ENCODE data around the gene GNAI3. TPM values are rescaled to one million over a fixed set of nuclear protein-coding genes. Genes with fewer than 3 reads are reported as not detected.
A peak's percentile ranks its signal among the peaks of the same experiment; 100 is the strongest.

The GNAI3 gene
- total RNA-seq, 1 donor from 2014 or later, result 7.6 TPM

- Mint-ChIP-seq H3K27me3 (ENCODE audit: unreplicated experiment) (no peaks in the 10 kb centered on the region), H3K27ac (ENCODE audit: unreplicated experiment) (no peak overlapping the region), H3K36me3 (ENCODE audit: unreplicated experiment) (peaks cover 2% of the 10 kb centered on the region), H3K4me1 (ENCODE audit: unreplicated experiment) (peaks cover 12% of the 10 kb centered on the region), H3K4me3 (ENCODE audit: unreplicated experiment) (no peak overlapping the region), H3K9me3 (ENCODE audit: unreplicated experiment) (no peaks in the 10 kb centered on the region)
- no peak for DNase-seq (ENCODE audit: extremely low spot score, unreplicated experiment)
- TF ChIP-seq CTCF (IDR thresholded peaks at IDR 0.05), result no peak
These were observed 89.0 kb downstream of the GNAI3 start for GRCh38 chr1:109637446-109637845.

GRCh38 chr1:109639063-109639840, 90.8 kb downstream of the GNAI3 start:
- no peak overlapping the region for H3K4me3 Mint-ChIP-seq (ENCODE audit: unreplicated experiment)
- peak; percentile 74 for DNase-seq (ENCODE audit: extremely low spot score, unreplicated experiment)
- no peak overlapping the region for H3K27ac Mint-ChIP-seq (ENCODE audit: unreplicated experiment)
- H3K4me1 Mint-ChIP-seq (ENCODE audit: unreplicated experiment), result peaks cover 23% of the 10 kb centered on the region
- H3K36me3 Mint-ChIP-seq (ENCODE audit: unreplicated experiment), result no peaks in the 10 kb centered on the region
- no peak for TF ChIP-seq CTCF (IDR thresholded peaks at IDR 0.05)
- H3K27me3 Mint-ChIP-seq (ENCODE audit: unreplicated experiment), result no peaks in the 10 kb centered on the region
- no peaks in the 10 kb centered on the region for H3K9me3 Mint-ChIP-seq (ENCODE audit: unreplicated experiment)

- Mint-ChIP-seq H3K27ac (ENCODE audit: unreplicated experiment) (no peak overlapping the region), H3K27me3 (ENCODE audit: unreplicated experiment) (no peaks in the 10 kb centered on the region), H3K9me3 (ENCODE audit: unreplicated experiment) (no peaks in the 10 kb centered on the region), H3K4me1 (ENCODE audit: unreplicated experiment) (peaks cover 29% of the 10 kb centered on the region), H3K4me3 (ENCODE audit: unreplicated experiment) (no peak overlapping the region), H3K36me3 (ENCODE audit: unreplicated experiment) (no peaks in the 10 kb centered on the region)
- DNase-seq (ENCODE audit: extremely low spot score, unreplicated experiment), result peak; percentile 72
- TF ChIP-seq CTCF (IDR thresholded peaks at IDR 0.05), result no peak
These were observed 91.4 kb downstream of the GNAI3 start for GRCh38 chr1:109639841-109640184.

GRCh38 chr1:109640285-109640865, 92.0 kb downstream of the GNAI3 start:
- peak; percentile 93 for DNase-seq (ENCODE audit: extremely low spot score, unreplicated experiment)
- Mint-ChIP-seq H3K9me3 (ENCODE audit: unreplicated experiment) (no peaks in the 10 kb centered on the region), H3K27ac (ENCODE audit: unreplicated experiment) (no peak overlapping the region)

More at GRCh38 chr1:109640285-109640865, 92.0 kb downstream of the GNAI3 start:
- H3K4me1 Mint-ChIP-seq (ENCODE audit: unreplicated experiment), result peaks cover 35% of the 10 kb centered on the region
- H3K36me3 Mint-ChIP-seq (ENCODE audit: unreplicated experiment), result no peaks in the 10 kb centered on the region
- no peak overlapping the region for H3K4me3 Mint-ChIP-seq (ENCODE audit: unreplicated experiment)
- peak; percentile 93 for TF ChIP-seq CTCF (IDR thresholded peaks at IDR 0.05)
- no peaks in the 10 kb centered on the region for H3K27me3 Mint-ChIP-seq (ENCODE audit: unreplicated experiment)

Measured in osteocyte (in vitro differentiated cells).